ENCODE measurements around the gene SETD2.
"Not testable (repeated sequence)": the region's sequence is repeated elsewhere in the genome, so short reads cannot be mapped to it uniquely, and the experiment has no call there.

Gene SETD2

DNA sequence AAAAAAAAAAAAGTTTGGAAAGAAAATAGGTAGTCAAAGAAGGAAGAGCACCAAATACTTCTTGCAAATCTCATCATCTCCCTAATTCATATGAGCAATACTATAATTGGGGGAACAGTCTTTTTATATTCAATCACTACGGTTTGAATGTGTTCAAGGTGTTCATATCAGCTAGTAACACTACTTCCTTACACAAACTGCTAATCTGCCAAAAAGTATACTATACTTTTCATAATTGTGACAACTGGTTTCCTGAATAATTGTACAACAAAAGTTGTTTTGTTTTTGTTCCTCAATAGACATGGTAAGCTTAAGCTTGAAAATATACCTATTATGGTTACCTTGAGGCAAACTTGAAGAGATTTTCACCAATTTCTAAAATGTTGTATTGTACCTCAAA is 12.1 kb downstream of the SETD2 start:
- no peak for DNase-seq

- no peak for DNase-seq
Measured at GRCh38 chr3:47149339-47149933, 14.5 kb downstream of the SETD2 start.

- DNase-seq: no peak
Measured at GRCh38 chr3:47145272-47145671, 18.6 kb downstream of the SETD2 start.

DNA sequence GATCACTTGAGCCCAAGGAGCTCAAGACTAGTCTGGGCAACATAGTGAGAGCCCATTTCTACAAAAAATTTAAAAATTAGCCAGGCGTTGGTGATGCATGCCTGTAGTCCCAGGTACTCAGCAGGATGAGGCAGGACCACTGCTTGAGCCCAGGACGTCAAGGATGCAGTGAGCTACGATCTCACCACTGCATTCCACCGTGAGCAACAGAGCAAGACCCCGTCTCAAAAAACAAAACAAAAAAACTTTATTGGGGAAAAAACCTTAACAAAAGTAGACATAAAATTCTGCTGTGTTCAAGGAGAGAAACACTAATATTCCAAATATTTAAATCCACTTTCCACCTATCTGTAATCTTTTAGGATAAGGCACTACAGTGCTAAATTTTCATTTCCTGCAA is 20.8 kb downstream of the SETD2 start:
- DNase-seq: no peak

DNA sequence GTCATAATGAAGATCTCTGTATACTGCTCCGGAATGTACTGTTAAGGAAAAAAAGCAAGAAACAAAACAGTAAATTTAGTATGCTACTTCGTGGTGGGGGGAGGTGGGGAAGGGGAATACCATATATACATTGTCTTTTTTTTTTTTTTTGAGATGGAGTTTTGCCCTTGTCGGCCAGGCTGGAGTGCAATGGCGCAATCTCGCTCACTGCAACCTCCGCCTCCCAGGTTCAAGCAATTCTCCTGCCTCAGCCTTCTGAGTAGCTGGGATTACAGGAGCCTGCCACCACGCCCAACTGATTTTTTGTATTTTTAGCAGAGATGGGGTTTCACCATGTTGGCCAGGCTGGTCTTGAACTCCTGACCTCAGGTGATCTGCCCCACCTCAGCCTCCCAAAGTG is 21.4 kb downstream of the SETD2 start:
- not testable (repeated sequence) for DNase-seq

- DNase-seq: not testable (repeated sequence)
Measured at GRCh38 chr3:47140973-47141461, 22.9 kb downstream of the SETD2 start.

DNA sequence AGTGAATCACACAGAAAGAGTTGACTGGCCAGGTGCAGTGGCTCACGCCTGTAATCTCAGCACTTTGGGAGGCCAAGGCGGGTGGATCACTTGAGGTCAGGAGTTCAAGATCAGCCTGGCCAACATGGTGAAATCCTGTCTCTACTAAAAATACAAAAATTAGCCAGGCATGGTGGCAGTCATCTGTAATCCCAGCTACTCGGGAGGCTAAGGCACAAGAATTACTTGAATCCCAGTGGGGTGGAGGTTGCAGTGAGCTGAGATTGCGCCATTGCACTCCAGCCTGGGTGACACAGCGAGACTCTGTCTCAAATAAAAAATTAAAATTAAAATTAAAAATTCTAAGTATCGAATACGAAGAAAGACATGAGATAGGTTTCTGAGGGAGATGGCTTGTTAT is 23.4 kb downstream of the SETD2 start:
- DNase-seq: not testable (repeated sequence)

GRCh38 chr3:47134311-47134710 is 29.6 kb downstream of the SETD2 start:
- DNase-seq: no peak

- no peak for DNase-seq
Measured at GRCh38 chr3:47133641-47134040, 30.3 kb downstream of the SETD2 start.

DNA sequence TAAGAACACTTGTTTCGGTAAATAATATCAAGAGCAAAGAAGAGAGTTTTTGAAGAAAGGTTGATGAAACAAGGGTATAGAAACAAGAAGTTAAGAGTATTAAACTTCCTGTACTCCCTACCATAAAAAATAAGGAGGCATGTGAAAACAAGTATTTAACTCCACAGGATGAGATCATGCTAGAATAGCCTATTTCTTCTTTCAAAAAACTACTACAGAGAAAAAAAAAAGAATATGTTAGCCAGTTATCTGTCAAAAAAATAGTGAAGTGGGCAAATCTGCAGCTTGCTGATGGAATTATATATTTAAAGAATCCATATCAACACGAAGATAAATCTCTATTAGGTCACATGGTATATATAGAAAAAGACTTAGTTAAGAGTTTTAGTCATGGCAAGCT is 33.4 kb downstream of the SETD2 start:
- no peak for DNase-seq

GRCh38 chr3:47128137-47128536 is 35.8 kb downstream of the SETD2 start:
- DNase-seq: peak; percentile 3

DNA sequence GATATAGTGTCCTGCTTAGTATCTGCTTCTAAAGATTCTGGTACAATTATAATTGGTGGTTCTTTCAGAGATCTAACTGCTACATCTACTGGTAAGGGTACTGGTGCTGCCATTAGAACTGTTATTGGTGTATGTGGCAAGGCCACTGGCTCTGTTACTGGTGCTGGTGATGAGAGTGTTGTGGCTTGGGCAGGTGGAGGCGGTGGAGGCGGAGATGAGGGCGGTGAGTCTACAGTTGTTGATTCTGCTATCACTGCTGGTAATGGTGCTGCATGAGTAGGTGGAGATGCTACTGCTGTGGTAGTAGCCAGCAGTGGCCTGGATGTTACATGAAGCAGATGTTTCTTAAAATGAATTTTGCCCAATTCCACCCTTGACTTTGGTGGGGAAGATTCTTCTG is 40.1 kb downstream of the SETD2 start:
- DNase-seq: no peak

DNA sequence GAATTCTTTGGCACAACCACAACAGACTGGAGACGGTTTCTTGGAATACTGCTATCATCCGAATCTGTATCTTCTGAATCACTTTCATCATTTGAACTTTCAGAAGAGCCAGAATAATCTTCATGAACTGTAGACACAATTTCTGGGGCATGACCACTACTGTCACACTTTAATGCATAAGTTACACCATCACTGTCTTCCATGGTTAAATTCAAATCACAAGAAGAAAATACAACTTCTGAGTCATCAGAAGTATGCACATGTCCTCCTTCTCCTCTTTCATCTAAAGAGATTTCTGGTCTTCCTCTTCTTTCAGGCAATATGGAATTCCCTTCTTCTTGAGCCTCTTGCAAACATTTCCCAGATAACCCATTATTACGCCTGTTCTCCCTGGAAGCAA is 42.5 kb downstream of the SETD2 start:
- DNase-seq: no peak

DNA sequence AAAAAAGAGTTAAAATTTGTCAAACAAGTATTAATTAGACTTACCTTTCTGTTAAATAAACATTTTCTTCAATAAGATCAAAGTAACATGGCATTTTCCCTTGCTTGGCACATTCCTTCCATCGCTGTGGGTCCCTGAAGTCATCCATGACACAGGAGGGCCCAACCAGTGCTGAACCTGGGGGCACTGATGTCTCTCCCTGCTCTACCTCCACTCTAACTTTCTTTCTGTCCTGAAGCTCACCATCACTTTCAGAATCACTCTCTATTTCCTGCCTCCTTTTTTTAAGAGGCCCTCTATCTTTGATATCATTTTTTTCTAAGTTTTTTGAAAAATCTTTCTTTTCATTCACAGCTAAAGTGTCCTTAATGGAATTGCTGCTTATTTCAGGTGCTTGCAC is 43.8 kb downstream of the SETD2 start:
- DNase-seq: no peak

DNA sequence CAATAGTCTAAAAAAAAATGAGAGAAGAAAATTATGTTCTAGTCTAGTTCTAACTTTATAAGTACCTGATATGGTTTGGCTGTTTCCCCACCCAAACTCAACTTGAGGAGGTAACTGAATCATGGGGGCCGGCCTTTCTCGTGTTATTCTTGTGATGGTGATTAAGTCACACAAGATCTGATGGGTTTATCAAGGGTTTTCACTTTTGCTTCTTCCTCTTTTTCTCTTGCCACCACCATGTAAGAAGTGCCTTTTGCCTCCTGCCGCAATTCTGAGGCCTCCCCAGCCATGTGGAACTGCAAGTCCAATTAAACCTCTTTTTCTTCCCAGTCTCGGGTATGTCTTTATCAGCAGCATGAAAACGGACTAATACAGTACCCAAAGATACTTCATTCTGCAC is 44.5 kb downstream of the SETD2 start:
- DNase-seq: not testable (repeated sequence)

DNA sequence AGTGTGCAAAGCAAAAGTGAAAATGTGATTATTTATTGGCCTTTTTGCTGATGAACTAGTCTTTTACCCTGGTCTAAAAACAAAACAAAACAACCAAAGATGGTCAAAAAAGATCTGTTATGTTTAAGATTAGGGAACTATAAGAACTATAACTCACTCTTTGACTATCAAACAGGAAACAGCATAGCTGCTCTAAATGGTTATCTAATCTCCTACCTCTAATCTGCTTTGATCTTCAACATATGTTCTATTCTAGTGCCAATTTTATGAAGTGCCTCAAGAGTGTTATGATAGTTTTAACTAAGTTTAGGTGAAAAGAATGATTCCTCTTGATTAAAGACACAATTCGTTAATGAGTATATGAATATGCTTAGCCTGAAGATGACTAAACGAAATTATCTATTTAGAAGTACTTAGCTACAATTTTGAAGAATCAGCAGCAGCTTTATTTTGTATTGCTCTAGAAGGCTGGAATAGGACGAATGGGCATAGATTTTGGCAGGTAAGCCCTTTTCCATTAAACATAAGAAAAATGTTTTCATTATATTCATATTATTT is 46.0 kb downstream of the SETD2 start:
- DNase-seq: peak; percentile 1

DNA sequence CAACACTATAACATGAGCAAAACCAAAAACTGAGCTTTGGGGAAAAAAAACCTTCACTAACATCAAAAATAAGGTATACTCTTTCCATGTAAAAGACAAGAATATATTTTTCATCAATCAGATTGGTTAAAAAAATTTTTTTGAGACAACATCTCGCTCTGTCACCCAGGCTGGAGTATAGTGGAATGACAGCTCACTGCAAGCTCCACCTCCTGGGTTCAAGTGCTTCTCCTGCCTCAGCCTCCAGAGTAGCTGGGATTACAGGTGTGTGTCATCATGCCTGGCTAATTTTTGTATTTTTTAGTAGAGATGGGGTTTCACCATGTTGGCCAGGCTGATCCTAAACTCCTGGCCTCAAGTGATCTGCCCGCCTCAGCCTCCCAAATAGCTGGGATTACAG is 48.4 kb downstream of the SETD2 start:
- not testable (repeated sequence) for DNase-seq

GRCh38 chr3:47113669-47114365 is 50.1 kb downstream of the SETD2 start:
- no peak for DNase-seq

DNA sequence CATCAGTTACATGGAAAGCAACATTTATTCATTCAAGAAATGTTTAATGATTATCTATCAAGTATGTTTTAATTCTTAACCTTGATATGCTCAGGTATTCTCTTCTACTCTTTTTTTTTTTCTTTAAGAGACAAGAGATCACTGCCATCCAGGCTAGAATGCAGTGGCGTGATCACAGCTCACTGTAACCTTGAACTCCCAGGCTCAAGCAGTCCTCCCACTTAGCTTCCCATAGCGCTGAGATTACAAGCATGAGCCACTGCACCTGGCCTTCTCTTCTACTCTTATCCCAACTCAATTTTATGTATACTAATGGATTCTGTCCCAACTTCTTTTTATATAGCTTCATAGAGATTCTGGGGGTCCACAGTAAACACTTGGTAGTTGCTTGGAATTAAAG is 50.9 kb downstream of the SETD2 start:
- DNase-seq: no peak

DNA sequence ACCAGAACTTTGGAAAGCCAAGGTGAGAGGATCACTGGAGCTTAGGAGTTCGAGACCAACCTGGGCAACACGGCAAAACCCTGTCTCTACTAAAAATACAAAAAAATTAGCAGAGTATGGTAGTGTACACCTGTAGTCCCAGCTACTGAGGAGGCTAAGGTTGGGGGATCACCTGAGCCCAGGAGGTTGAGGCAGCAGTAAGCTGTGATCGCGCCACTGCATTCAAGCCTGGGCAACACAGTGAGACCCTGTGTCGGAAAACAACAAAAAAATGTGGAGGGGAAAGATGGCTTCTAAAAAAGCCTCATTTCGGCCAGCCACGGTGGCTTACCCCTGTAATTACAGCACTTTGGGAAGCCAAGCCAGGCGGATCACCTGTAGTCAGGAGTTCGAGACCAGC is 54.5 kb downstream of the SETD2 start:
- DNase-seq: no peak

DNA sequence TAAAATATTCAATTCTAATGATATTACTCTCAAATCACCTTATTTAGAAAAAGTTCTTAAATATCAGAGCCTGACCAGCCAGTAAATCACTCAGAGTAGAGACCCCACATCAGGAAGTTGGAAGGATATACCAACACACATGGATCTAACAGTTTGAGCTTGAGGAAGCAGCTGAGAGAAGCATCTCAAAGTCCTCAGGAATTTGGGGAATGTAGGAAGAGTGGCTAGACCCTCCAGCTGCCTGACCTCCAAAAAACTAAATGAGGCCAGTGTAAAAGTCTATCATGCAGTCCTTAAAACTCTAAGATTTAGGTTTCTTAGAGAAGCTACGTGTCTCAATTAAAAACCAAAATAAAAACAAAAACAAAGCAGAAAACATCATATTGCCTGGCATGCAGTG is 55.4 kb downstream of the SETD2 start:
- no peak for DNase-seq

DNA sequence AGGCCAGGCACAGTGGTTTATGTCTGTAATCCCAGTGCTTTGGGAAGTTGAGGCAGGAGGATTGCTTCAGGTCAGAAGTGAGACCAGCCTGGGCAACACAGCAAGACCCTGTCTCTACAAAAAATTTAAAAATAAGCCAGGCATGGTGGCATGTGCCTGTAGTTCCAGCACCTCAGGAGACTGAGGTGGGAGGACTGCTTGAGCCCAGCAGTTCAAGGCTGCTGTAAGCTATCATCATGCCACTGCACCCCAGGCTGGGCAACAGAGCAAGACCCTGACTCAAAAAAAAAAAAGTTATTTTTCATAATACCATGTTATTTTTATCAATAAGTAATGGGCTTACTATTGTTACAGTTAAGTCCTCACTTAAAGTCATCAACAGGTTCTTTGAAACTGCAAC is 59.7 kb downstream of the SETD2 start:
- no peak for DNase-seq

DNA sequence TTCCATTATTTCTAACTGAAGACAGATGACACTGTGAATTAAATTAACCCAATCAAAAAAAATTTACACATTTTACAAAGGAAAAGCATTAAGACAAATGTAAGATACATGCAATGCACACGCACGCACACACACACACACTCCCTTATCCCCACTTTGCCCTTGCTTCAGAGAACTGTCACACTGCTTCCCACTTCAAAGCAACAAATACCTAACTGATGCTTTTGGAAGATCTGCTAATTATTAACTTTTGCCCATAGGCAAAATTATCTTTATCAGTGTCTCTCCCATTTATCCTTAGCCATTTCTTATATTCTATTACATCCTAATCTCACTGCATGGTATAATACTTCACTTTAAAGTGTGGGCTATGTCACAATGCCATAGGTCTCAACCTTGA is 60.3 kb downstream of the SETD2 start:
- no peak for DNase-seq

- no peak for DNase-seq
Measured at GRCh38 chr3:47102081-47102600, 61.8 kb downstream of the SETD2 start.

Measured in NCI-H2171 treated with DMSO at 0.1 percent for 48 hours (cell line).